Transverse colon (tissue), 4 donors: ENCODE measurements around the gene PDE4B. TPM values are rescaled to one million over a fixed set of nuclear protein-coding genes. Genes with fewer than 3 reads are reported as not detected.

Experiments used
- DNase-seq: peaks from one replicate; pipeline ENCODE4 v3.0.0-alpha.2; 2019
- H3K27ac ChIP-seq, 4 donors: fragments of 200-600 bp; sonication (generic); 2 replicates each; pipeline ENCODE4 v1.5.1; 2016 to 2018; ENCODE audit warnings: inconsistent platforms in 4 of 4
- H3K27me3 ChIP-seq: fragments of 200-600 bp; sonication (generic); 2 replicates; pipeline ENCODE4 v1.5.1; 2017; ENCODE audit warnings: inconsistent platforms
- H3K36me3 ChIP-seq, 4 donors: fragments of 200-600 bp; sonication (generic); 2 replicates each; pipeline ENCODE4 v1.5.1; 2017 to 2019; ENCODE audit warnings: inconsistent platforms in 4 of 4
- H3K4me1 ChIP-seq, 4 donors: fragments of 200-600 bp; sonication (generic); 2 replicates each; pipeline ENCODE4 v1.5.1; 2017 to 2020; ENCODE audit warnings: inconsistent platforms in 4 of 4
- H3K4me3 ChIP-seq, 4 donors: fragments of 200-600 bp; sonication (generic); 1 replicate in 1 of 4; 2 replicates in 3 of 4; pipeline versions ENCODE4 v1.5.1 to v1.6.1; 2017 to 2019; ENCODE audit warnings: inconsistent platforms in 4 of 4
- H3K9me3 ChIP-seq, 2 donors: fragments of 200-600 bp; sonication (generic); 2 replicates each; pipeline ENCODE4 v1.5.1; 2017 to 2019; ENCODE audit warnings: inconsistent platforms in 2 of 2
- CTCF ChIP-seq, 5 experiments: fragments of 200-600 bp in 3 of 5; fragments of 450-650 bp in 2 of 5; sonication (generic) in 3 of 5; IDR thresholded peaks; 1 replicate in 2 of 5; 2 replicates in 3 of 5; pipeline ENCODE4 v1.5.1; 2016 to 2017; ENCODE audit warnings: antibody characterized with exemption in 5 of 5, inconsistent platforms in 3 of 5, mild to moderate bottlenecking in 2 of 5, moderate library complexity in 1 of 5
- EP300 ChIP-seq: sonication (generic); formaldehyde crosslinking; IDR thresholded peaks from one replicate; pipeline ENCODE4 v1.6.1; 2017; ENCODE audit warnings: antibody characterized with exemption, low read depth
- POLR2A ChIP-seq: fragments of 450-650 bp; IDR thresholded peaks from one replicate; pipeline ENCODE4 v1.6.1; 2016; ENCODE audit warnings: antibody characterized with exemption, mild to moderate bottlenecking, moderate library complexity
- POLR2AphosphoS5 ChIP-seq, 3 donors: sonication (generic); formaldehyde crosslinking; IDR thresholded peaks; one replicate each; pipeline ENCODE4 v1.6.1; 2016; ENCODE audit warnings: antibody characterized with exemption in 3 of 3
- WGBS, 2 donors: methylation state at CpG; one replicate each; pipeline ENCODE4 v1.1.5; 2018; ENCODE audit warnings: low coverage in 1 of 2; 5-methylcytosine and 5-hydroxymethylcytosine counted together
- in situ Hi-C, 4 donors: fragments of 200-750 bp; cut with MboI; loops; one replicate each; pipeline versions ENCODE4 v1.15.0 to v1.15.1; 2017; ENCODE audit warnings: low sequenced_read_pairs in 3 of 4, low pct_ligation_motif_present in 1 of 4, low pct_unique_long_range_greater_than_20kb in 1 of 4
- intact Hi-C: fragments of 100-400 bp; cut with DNase I; formaldehyde crosslinking; loops from one replicate; pipeline ENCODE4 v1.15.1; 2023; ENCODE audit warnings: low total_unique reads
- total RNA-seq, 4 donors: library from RNA; depleted of rRNA; stranded (reverse); fragments of >200 nt; gene quantifications; one replicate each; pipeline ENCODE4 v1.1.0, GENCODE V29; 2016

The PDE4B gene
- total RNA-seq, 4 donors from 2014 or later: 4.5 to 14.8 (median 6.5) TPM

DNA sequence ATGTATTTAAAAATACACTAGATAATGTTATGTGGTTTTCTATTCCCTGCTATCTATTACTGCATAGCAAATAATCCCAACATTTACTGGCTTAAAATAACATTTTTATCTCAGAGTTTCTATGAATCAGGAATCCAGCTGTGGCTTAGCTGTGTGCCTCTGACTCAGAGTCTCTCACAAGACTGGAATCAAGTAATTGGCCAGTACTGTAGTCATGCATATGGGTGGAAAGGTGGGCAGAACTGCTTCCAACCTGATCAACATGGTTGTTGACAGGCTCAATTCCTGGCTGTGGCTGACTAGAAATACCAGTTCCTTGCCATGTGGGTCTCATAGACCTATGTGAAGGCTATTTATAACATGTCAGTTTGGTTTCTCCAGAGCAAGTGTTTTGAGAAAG lies 131.8 kb downstream of the PDE4B start:
- intact Hi-C loops: no loop called here
- Histone ChIP-seq H3K9me3 (peaks cover 0 to 5% of the 10 kb centered on the region in 2 donors), H3K27me3 (no peaks in the 10 kb centered on the region), H3K36me3 (no peaks in the 10 kb centered on the region), H3K27ac (no peak overlapping the region), H3K4me1 (no peaks in the 10 kb centered on the region), H3K4me3 (no peak overlapping the region)
- no peak for DNase-seq
- no peak for TF ChIP-seq POLR2A
- in situ Hi-C loops: no loop called here

DNA sequence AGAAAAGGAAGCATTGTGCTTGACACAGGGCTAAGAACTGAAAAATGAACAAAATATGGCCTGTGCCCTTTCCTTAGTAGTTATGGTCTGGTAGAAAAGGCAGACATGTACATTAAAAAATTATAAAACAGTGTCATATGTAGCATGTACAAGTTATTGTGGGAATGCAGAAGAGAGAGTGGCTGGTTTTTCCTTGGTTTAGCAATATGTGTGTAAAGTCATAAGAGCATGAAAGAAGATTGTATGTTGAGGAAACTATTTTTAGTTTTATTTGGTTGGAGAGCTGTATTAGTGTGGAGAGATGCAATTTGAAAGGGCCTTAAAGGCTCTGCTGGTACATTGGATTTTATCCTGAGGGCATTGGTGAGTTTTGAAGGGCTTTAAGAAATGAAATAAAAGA lies 145.8 kb downstream of the PDE4B start:
- Histone ChIP-seq H3K9me3 (peaks cover 0 to 5% of the 10 kb centered on the region in 2 donors), H3K27me3 (no peaks in the 10 kb centered on the region), H3K4me3 (no peak overlapping the region), H3K36me3 (no peaks in the 10 kb centered on the region), H3K27ac (no peak overlapping the region), H3K4me1 (no peaks in the 10 kb centered on the region)
- DNase-seq: no peak
- in situ Hi-C loops (loop anchor here in 2 of 4 donors (25.0 kb wide), 2 partner anchors 226 to 524 kb away; no protein-coding TSS in a partner anchor), intact Hi-C loops (no loop called here)
- TF ChIP-seq CTCF (IDR thresholded peaks at IDR 0.05) (no peak), EP300 (no peak), POLR2A (no peak), POLR2AphosphoS5 (IDR thresholded peaks at IDR 0.05) (no peak)

- intact Hi-C loops: no loop called here
- in situ Hi-C loops: loop anchor here in 2 of 4 donors (25.0 kb wide), 2 partner anchors 227 to 523 kb away; no protein-coding TSS in a partner anchor
- DNase-seq: no peak
- Histone ChIP-seq H3K9me3 (peaks cover 0 to 7% of the 10 kb centered on the region in 2 donors), H3K36me3 (no peaks in the 10 kb centered on the region), H3K4me3 (no peak overlapping the region), H3K27me3 (no peaks in the 10 kb centered on the region), H3K27ac (no peak overlapping the region), H3K4me1 (no peaks in the 10 kb centered on the region)
- TF ChIP-seq CTCF (IDR thresholded peaks at IDR 0.05) (no peak), POLR2AphosphoS5 (IDR thresholded peaks at IDR 0.05) (no peak), EP300 (no peak), POLR2A (no peak)
Observed at GRCh38 chr1:65939191-65939590, 146.5 kb downstream of the PDE4B start.

DNA sequence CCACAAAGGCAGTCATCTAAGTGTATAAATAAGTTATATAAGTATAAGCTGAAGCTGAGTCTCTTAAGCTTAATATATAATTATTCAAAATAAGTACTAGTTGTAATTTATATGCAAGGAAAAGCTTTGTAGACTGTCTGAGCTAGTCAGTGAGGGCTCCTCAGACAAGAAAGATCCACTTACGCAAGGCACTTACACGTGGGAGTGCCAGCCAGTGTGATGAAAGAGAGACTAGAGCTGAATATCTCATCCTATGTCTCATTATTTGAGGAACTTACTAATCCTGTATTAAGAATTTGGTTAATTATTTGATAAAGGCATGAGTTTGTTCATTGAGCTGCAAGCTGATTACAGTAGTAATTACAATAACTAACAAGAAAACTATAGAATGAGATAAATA lies 146.9 kb downstream of the PDE4B start:
- no peaks in the 10 kb centered on the region for H3K4me1 ChIP-seq
- no peak overlapping the region for H3K27ac ChIP-seq
- no peak for DNase-seq
- intact Hi-C loops: no loop called here
- H3K27me3 ChIP-seq: no peaks in the 10 kb centered on the region
- TF ChIP-seq POLR2A (no peak), POLR2AphosphoS5 (IDR thresholded peaks at IDR 0.05) (no peak), EP300 (no peak), CTCF (IDR thresholded peaks at IDR 0.05) (no peak)
- H3K4me3 ChIP-seq: no peak overlapping the region
- in situ Hi-C loops: loop anchor here in 2 of 4 donors (25.0 kb wide), 2 partner anchors 227 to 523 kb away; no protein-coding TSS in a partner anchor
- WGBS, 2 donors: 69 to 76% methylated on average over 2 of the region's 2 CpGs
- H3K9me3 ChIP-seq: peaks cover 0 to 7% of the 10 kb centered on the region in 2 donors
- no peaks in the 10 kb centered on the region for H3K36me3 ChIP-seq

- no peak for DNase-seq
- TF ChIP-seq CTCF (IDR thresholded peaks at IDR 0.05): no peak
- TF ChIP-seq POLR2AphosphoS5 (IDR thresholded peaks at IDR 0.05): no peak
- TF ChIP-seq POLR2A: no peak
- no peak for TF ChIP-seq EP300
- no peaks in the 10 kb centered on the region for H3K36me3 ChIP-seq
- H3K4me1 ChIP-seq: no peaks in the 10 kb centered on the region
- intact Hi-C loops (no loop called here), in situ Hi-C loops (loop anchor here in 2 of 4 donors (25.0 kb wide), 2 partner anchors 228 to 522 kb away; no protein-coding TSS in a partner anchor)
- H3K9me3 ChIP-seq: peaks cover 0 to 7% of the 10 kb centered on the region in 2 donors
- 84 to 90% methylated on average over 4 of the region's 4 CpGs for WGBS, 2 donors
- no peaks in the 10 kb centered on the region for H3K27me3 ChIP-seq
- H3K27ac ChIP-seq: no peak overlapping the region
- no peak overlapping the region for H3K4me3 ChIP-seq
Observed at GRCh38 chr1:65940126-65940525, 147.4 kb downstream of the PDE4B start.
